ENCODE results near the gene MBLAC1.

Gene MBLAC1

GRCh38 chr7:100158229-100159098 lies 31.7 kb downstream of the MBLAC1 start, which contains the start of gene TRAPPC14:
Gene TRAPPC14 (minus strand): TSS chr7:100158723. CDS start chr7:100158499, 224 bp downstream.
- Mint-ChIP-seq H3K36me3 (peaks cover 5 to 27% of the 10 kb centered on the region in 2 donors), H3K4me1 (peaks cover 27 to 54% of the 10 kb centered on the region in 2 donors), H3K9me3 (no peaks in the 10 kb centered on the region), H3K4me3 (peak within 1 kb of the TSS; percentile 88 to 90), H3K27me3 (no peaks in the 10 kb centered on the region), H3K27ac (peak within 1 kb of the TSS; percentile 94)
- ATAC-seq (replicated peaks) (peak; percentile 87 to 91), DNase-seq (peak; percentile 82)

DNA sequence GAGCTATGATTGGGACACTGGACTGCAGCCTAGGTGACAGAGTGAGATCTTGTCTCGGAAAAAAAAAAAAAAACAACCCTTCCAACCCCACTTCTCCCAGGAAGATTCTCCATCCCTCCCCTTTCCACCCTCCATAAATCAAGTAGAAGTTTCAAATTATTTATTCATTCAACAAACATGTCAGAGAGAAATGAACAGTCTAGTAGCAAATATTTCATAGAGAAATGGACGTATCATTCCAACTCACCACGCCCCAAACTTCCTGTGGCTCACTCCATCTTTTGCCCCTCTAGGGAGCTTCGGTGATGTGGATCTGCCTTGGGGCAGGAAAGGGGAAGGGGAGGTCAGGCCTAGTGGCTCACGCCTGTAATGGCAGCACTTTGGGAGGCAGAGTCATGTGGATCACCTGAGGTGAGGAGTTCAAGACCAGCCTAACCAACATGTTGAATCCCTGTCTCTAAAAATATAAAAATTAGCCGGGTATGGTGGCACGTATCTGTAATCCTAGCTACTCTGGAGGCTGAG lies 32.4 kb downstream of the MBLAC1 start:
- Mint-ChIP-seq H3K27ac (peak overlapping the region; percentile 94), H3K9me3 (no peaks in the 10 kb centered on the region), H3K27me3 (no peaks in the 10 kb centered on the region), H3K36me3 (peaks cover 5 to 24% of the 10 kb centered on the region in 2 donors), H3K4me1 (peaks cover 23 to 49% of the 10 kb centered on the region in 2 donors), H3K4me3 (peak overlapping the region; percentile 88 to 90)
- no peak for ATAC-seq (replicated peaks)
- DNase-seq: no peak

DNA sequence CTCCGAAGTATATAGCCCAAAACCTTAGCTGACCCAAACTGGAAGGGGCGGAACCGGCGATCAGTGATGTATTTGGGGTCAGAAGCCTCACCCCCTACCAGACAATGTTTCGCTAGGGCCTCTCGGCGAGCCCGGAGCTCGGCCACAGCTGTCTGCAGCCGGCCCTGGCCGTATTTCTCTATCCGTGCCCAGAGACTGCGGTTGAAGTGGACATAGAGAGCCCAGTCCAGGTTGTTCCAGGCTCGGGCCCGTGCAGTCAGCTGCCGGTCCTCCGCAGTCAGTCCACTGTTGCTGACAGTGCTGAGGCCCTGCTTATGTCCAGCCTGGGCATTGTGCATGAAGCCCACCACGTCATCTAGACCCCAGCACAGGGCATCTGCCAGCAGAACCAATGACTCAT lies 33.3 kb downstream of the MBLAC1 start:
- no peaks in the 10 kb centered on the region for H3K9me3 Mint-ChIP-seq
- ATAC-seq (replicated peaks) (no peak), DNase-seq (no peak)
- no peaks in the 10 kb centered on the region for H3K27me3 Mint-ChIP-seq
- H3K4me3 Mint-ChIP-seq: peak overlapping the region; percentile 39
- peaks cover 20 to 40% of the 10 kb centered on the region in 2 donors for H3K4me1 Mint-ChIP-seq
- peak overlapping the region; percentile 14 for H3K27ac Mint-ChIP-seq
- H3K36me3 Mint-ChIP-seq: peaks cover 5 to 21% of the 10 kb centered on the region in 2 donors

DNA sequence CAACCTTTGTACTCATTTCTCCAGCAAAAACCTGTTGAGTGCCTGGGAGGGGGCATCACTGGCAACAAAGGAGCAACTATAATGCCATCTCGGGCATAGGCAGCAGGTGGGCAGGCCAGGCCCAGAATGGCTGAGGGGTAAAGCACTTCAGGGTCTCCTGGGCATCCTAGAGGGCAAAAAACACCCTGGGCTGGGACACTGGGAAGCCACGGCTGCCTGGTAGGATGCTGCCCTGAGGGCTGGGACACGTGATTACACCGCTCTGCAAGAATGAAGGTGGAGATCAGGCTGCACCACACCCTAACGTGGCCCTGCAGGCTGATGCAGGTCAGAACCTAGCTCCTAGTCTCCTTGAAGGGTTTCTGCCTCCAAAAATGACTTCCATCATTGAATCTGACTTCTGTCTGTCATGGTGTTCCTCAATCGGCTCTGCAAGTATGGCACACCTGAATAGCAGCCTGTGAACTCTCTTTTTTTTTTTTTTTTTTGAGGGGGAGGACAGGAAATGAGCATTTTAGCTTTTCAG lies 36.3 kb downstream of the MBLAC1 start:
- no peaks in the 10 kb centered on the region for H3K9me3 Mint-ChIP-seq
- peaks cover 23 to 24% of the 10 kb centered on the region in 2 donors for H3K27me3 Mint-ChIP-seq
- no peak for DNase-seq
- no peaks in the 10 kb centered on the region for H3K36me3 Mint-ChIP-seq
- H3K4me3 Mint-ChIP-seq: no peak overlapping the region
- H3K4me1 Mint-ChIP-seq: peaks cover 23 to 30% of the 10 kb centered on the region in 2 donors
- no peak overlapping the region for H3K27ac Mint-ChIP-seq
- ATAC-seq (replicated peaks): no peak

GRCh38 chr7:100163871-100164270 lies 37.1 kb downstream of the MBLAC1 start:
- no peak overlapping the region for H3K4me3 Mint-ChIP-seq
- no peaks in the 10 kb centered on the region for H3K36me3 Mint-ChIP-seq
- no peak for ATAC-seq (replicated peaks)
- peaks cover 31 to 32% of the 10 kb centered on the region in 2 donors for H3K27me3 Mint-ChIP-seq
- DNase-seq: no peak
- H3K9me3 Mint-ChIP-seq: no peaks in the 10 kb centered on the region
- no peak overlapping the region for H3K27ac Mint-ChIP-seq
- peaks cover 29 to 33% of the 10 kb centered on the region in 2 donors for H3K4me1 Mint-ChIP-seq

DNA sequence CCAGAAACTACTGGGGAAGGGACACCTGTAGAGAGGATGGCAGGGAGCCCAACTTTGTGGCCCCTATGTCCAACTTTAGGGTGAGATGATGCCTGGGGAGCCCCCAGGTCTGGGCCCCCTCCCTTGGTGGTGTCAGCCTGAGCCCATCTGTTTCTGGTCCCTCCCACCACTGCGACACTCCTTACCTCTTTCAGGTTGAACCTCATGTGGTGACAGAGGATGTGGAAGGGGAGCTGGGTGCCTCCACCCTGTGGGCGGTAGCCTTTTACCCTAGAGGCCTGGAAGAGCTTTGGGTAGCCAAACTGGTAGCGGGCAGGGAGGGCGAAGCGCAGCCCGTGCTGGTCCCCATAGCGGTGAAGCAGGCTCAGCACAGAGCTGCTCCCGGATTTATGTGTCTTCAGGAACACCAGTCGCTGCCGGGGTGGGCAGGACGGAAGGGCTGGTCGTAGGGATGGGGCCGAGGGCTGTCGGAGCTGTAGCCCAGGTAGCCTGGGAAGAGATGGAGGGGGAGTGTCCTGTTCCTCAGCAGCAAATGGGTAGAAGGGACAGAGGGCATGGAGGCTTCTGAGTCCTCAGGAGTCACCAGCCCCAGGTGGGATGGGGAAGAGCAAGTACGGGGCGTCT lies 39.7 kb downstream of the MBLAC1 start:
- Mint-ChIP-seq H3K27ac (no peak overlapping the region), H3K9me3 (no peaks in the 10 kb centered on the region), H3K36me3 (peaks cover 0 to 5% of the 10 kb centered on the region in 2 donors), H3K27me3 (peaks cover 48% of the 10 kb centered on the region in 2 donors), H3K4me1 (peaks cover 34 to 46% of the 10 kb centered on the region in 2 donors), H3K4me3 (no peak overlapping the region)
- ATAC-seq (replicated peaks) (no peak), DNase-seq (no peak)

GRCh38 chr7:100166970-100167911 lies 40.5 kb downstream of the MBLAC1 start:
- DNase-seq: no peak
- no peak for ATAC-seq (replicated peaks)
- H3K4me3 Mint-ChIP-seq: peak overlapping the region; percentile 68 to 74
- peaks cover 37 to 52% of the 10 kb centered on the region in 2 donors for H3K4me1 Mint-ChIP-seq
- H3K9me3 Mint-ChIP-seq: no peaks in the 10 kb centered on the region
- H3K27ac Mint-ChIP-seq: no peak overlapping the region
- H3K27me3 Mint-ChIP-seq: peaks cover 48% of the 10 kb centered on the region in 2 donors
- peaks cover 0 to 5% of the 10 kb centered on the region in 2 donors for H3K36me3 Mint-ChIP-seq

- Mint-ChIP-seq H3K4me3 (peak overlapping the region; percentile 68 to 74), H3K27me3 (peaks cover 48% of the 10 kb centered on the region in 2 donors), H3K36me3 (peaks cover 0 to 5% of the 10 kb centered on the region in 2 donors), H3K4me1 (peaks cover 37 to 52% of the 10 kb centered on the region in 2 donors), H3K9me3 (no peaks in the 10 kb centered on the region), H3K27ac (no peak overlapping the region)
- ATAC-seq (replicated peaks) (peak; percentile 20 to 21), DNase-seq (no peak)
Observed at GRCh38 chr7:100167912-100168323, 41.2 kb downstream of the MBLAC1 start.

DNA sequence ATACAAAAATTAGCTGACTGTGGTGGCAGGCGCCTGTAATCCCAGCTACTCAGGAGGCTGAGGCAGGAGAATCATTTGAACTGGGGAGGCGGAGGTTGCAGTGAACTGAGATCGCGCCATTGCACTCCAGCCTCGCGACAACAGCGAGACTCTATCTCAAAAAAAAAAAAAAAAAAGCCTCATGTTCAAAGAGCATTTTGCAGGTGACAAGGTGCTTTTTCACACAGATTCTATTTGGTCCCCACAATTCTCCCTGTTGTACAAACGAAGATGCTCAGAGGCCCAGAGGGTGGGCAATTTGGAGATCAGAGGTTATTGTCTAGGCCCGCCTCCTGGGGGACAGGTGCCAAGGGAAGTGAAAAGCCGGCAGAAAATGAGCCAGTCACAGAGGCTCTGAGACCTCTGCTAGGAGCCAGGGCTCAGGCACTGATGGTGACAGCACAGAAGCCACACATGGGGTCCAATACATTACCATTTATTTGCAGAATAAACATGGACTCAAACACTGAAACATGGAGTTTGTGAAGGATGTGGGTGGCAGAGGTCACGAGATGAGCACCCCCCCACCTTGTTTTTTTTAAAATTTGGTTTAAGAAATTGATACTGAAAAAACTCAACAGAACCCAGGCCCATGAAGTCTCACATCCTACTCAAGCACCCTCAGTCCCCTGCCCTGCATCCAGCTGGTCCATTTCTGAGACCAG lies 42.5 kb downstream of the MBLAC1 start:
- peak overlapping the region in 1 of 2 donors; percentile 74 for H3K4me3 Mint-ChIP-seq
- peaks cover 48% of the 10 kb centered on the region in 2 donors for H3K27me3 Mint-ChIP-seq
- H3K36me3 Mint-ChIP-seq: peaks cover 1 to 8% of the 10 kb centered on the region in 2 donors
- no peak for DNase-seq
- no peaks in the 10 kb centered on the region for H3K9me3 Mint-ChIP-seq
- H3K4me1 Mint-ChIP-seq: peaks cover 37 to 56% of the 10 kb centered on the region in 2 donors
- H3K27ac Mint-ChIP-seq: no peak overlapping the region
- ATAC-seq (replicated peaks): no peak

- H3K36me3 Mint-ChIP-seq: peaks cover 1 to 8% of the 10 kb centered on the region in 2 donors
- H3K4me3 Mint-ChIP-seq: peak overlapping the region; percentile 68 to 80
- no peaks in the 10 kb centered on the region for H3K9me3 Mint-ChIP-seq
- ATAC-seq (replicated peaks): no peak
- H3K4me1 Mint-ChIP-seq: peaks cover 37 to 56% of the 10 kb centered on the region in 2 donors
- peaks cover 48% of the 10 kb centered on the region in 2 donors for H3K27me3 Mint-ChIP-seq
- peak overlapping the region; percentile 33 for H3K27ac Mint-ChIP-seq
- DNase-seq: no peak
Observed at GRCh38 chr7:100170101-100170897, 43.5 kb downstream of the MBLAC1 start.

DNA sequence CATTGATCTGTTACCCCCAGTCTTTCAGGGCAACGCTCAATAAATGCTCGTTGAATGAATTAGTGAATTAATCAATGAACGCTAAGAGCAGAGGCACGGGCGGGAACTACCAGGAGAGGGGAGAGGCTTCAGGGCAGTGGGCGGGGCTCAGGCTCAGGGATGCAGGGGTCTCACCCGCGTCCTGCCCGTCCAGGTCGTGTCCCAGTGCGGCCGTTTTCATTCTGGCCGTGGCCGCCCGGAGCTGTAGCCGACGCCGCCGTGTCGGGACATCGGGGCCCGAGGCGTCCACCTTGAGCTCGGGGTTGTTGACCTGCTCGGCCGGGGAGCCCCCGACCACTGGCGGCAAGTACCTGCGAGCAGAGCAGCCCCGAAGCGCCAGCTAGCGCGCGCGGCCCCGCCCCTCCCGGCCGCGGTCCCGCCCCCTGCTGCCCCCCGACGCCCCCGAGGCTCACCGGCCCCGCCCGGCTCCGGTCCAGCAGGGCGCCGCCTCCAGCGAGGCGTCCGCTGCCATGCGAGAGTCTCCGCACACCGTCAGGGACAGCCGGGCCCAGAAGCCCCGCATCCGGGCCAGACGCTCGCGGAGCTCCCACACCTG lies 44.4 kb downstream of the MBLAC1 start:
- peaks cover 1 to 8% of the 10 kb centered on the region in 2 donors for H3K36me3 Mint-ChIP-seq
- H3K4me3 Mint-ChIP-seq: peak overlapping the region; percentile 33 to 68
- H3K27me3 Mint-ChIP-seq: peaks cover 42 to 44% of the 10 kb centered on the region in 2 donors
- H3K9me3 Mint-ChIP-seq: no peaks in the 10 kb centered on the region
- ATAC-seq (replicated peaks): peak; percentile 49 to 56
- no peak overlapping the region for H3K27ac Mint-ChIP-seq
- DNase-seq: no peak
- H3K4me1 Mint-ChIP-seq: peaks cover 39 to 61% of the 10 kb centered on the region in 2 donors

DNA sequence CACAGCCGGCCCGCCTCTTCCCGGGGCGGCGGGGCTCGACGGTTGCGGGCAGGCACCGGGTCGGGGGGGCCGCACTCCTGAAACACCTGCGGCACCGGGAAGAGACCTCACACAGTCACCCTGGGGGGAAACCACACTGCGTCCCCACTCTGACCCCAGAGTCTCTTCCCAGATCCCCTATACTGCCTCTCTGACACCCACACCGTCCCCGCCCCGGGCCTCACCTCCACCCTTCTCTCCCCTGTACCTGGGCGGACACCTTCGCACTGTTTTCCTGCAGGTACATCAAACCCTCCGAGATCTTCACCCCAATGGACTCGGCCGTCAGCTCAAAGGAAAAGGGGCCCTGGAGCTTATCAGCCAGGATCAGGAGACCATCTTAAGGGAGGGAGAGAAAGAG lies 45.1 kb downstream of the MBLAC1 start:
- H3K4me3 Mint-ChIP-seq: peak overlapping the region; percentile 76 to 80
- no peaks in the 10 kb centered on the region for H3K9me3 Mint-ChIP-seq
- peak overlapping the region; percentile 47 for H3K27ac Mint-ChIP-seq
- H3K36me3 Mint-ChIP-seq: peaks cover 1 to 8% of the 10 kb centered on the region in 2 donors
- peak in 1 of 2 donors; percentile 15 for ATAC-seq (replicated peaks)
- peaks cover 36 to 37% of the 10 kb centered on the region in 2 donors for H3K27me3 Mint-ChIP-seq
- peaks cover 39 to 62% of the 10 kb centered on the region in 2 donors for H3K4me1 Mint-ChIP-seq
- DNase-seq: no peak
